H1 (cell line): Measurements from ENCODE around the gene RHO. TPM values are rescaled to one million over a fixed set of nuclear protein-coding genes. Genes with fewer than 3 reads are reported as not detected.

Experiments
- BCL11A ChIP-seq, 2 experiments: IDR thresholded peaks; one replicate each; pipeline ENCODE4 v1.6.1; 2011; ENCODE audit warnings: low read depth in 2 of 2, low read length in 2 of 2, mild to moderate bottlenecking in 2 of 2
- TCF12 ChIP-seq: IDR thresholded peaks from 2 replicates; pipeline ENCODE4 v1.6.1; 2011; ENCODE audit warnings: low read depth, mild to moderate bottlenecking, low read length
- polyA plus RNA-seq, 7 experiments: library from polyadenylated mRNA; depleted of rRNA in 3 of 7; stranded (reverse) in 5 of 7; unstranded in 2 of 7; fragments of >200 nt in 5 of 7; fragments of 200-250 nt in 2 of 7; gene quantifications; 1 replicate in 5 of 7; 2 replicates in 1 of 7; 4 replicates in 1 of 7; pipeline versions ENCODE4 v1.2.1 to v1.2.3, GENCODE V29; 2011 to 2013; ENCODE audit warnings: missing spikeins in 2 of 7, mixed read lengths in 2 of 7
- total RNA-seq: library from RNA; stranded (reverse); fragmentation: NEBNext Ultra II Directional; extraction: Animal tissue kit (Norgen Biotek cat#: 25700); gene quantifications from 2 replicates; pipeline ENCODE4 v1.2.1, GENCODE V29; 2021

Gene RHO
- total and polyA plus RNA-seq, 2 of the 8 experiments (the other 6 are each of a cell fraction or from before 2014, with no cell fraction given), result not detected

GRCh38 chr3:129567939-129568338 lies 39.5 kb downstream of the RHO start (continued):
- TF ChIP-seq BCL11A (IDR thresholded peaks at IDR 0.05; ENCODE audit: low read depth in 2 of 2, low read length in 2 of 2), result no peak
- TF ChIP-seq TCF12, result no peak
- TF ChIP-seq, all 59 proteins: peak for 0
